ENCODE measurements around the gene SLC7A6.

GRCh38 chr16:68287276-68288251 lies 23.2 kb downstream of the SLC7A6 start:
- TF ChIP-seq CTCF (IDR thresholded peaks at IDR 0.05) (no peak), POLR2A (IDR thresholded peaks at IDR 0.05) (no peak)

Data from right lobe of liver (tissue), 4 donors.